ENCODE data around the gene SUN2. TPM values are rescaled to one million over a fixed set of nuclear protein-coding genes. Genes with fewer than 3 reads are reported as not detected.

Gene SUN2
- total and polyA plus RNA-seq, 9 of the 15 experiments (the other 6 are each of a cell fraction or from before 2014, with no cell fraction given): 0.11 to 42.6 (median 16.7) TPM

DNA sequence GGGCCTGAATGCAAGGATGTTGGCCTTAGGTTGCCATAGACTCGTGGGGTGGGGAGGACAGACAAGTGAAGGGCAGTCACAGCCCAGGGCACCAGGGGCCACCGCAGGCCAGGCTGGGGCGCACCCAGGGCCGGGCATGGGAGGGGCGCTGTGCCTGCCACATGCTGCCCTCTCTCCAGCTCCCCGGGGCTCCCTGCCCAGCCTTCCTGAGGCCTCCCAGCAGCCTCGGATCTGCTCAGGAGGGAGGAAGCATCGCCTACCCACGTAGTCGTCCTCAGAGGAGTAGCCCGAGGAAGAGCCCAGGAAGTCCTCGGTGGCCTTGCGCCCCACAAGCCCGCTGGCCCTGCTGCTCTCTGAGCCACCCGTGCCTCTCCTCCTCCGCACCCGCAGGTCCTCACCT lies 5.2 kb downstream of the SUN2 start (continued):
- TF ChIP-seq, protein P1, sequence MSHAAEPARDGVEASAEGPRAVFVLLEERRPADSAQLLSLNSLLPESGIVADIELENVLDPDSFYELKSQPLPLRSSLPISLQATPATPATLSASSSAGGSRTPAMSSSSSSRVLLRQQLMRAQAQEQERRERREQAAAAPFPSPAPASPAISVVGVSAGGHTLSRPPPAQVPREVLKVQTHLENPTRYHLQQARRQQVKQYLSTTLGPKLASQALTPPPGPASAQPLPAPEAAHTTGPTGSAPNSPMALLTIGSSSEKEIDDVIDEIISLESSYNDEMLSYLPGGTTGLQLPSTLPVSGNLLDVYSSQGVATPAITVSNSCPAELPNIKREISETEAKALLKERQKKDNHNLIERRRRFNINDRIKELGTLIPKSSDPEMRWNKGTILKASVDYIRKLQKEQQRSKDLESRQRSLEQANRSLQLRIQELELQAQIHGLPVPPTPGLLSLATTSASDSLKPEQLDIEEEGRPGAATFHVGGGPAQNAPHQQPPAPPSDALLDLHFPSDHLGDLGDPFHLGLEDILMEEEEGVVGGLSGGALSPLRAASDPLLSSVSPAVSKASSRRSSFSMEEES (CRISPR knock-in tag; IDR thresholded peaks at IDR 0.05): no peak
- no peak for TF ChIP-seq SIRT6 (IDR thresholded peaks at IDR 0.05; ENCODE audit: low read depth, low read length)
- TF ChIP-seq ZNF253 (CRISPR knock-in tag; conservative IDR thresholded peaks at IDR 0.05): no peak
- no peak for TF ChIP-seq SP2 (IDR thresholded peaks at IDR 0.05; ENCODE audit: extremely low read depth, low read depth, low read length, poor library complexity, severe bottlenecking)
- TF ChIP-seq ELF2 (CRISPR knock-in tag; IDR thresholded peaks at IDR 0.05): no peak
- no peak for TF ChIP-seq MTA3 (IDR thresholded peaks at IDR 0.05; ENCODE audit: borderline replicate concordance)
- TF ChIP-seq MTF1 (CRISPR knock-in tag; IDR thresholded peaks at IDR 0.05; ENCODE audit: borderline replicate concordance): no peak
- TF ChIP-seq ZNF780A (CRISPR knock-in tag; IDR thresholded peaks at IDR 0.05): no peak

DNA sequence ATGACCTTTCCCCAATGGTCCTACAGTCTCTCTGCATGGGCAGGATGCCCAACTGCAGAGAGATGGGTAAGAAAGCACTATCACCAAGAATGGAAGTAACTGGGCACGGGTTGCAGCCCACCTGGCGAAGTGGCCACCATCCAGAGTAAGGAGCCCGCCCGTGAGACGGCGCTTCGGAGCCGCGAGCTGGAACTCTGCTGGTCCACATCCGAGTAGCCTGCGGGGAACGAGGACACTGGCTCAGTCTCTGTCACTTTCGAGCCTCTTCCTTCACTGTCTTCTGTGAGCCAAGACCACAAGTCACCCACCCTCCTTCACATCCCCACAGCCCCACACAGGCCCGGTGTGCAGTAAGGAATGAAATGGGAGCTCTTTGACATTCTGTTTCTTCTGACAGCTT lies 5.7 kb downstream of the SUN2 start:
- H3K27ac ChIP-seq (ENCODE audit: extremely low read depth, low read depth, low read length): no peak overlapping the region
- H3K4me3 ChIP-seq: no peak overlapping the region
- H3K4me1 ChIP-seq (replicated peaks in 1 of 2; ENCODE audit: control insufficient read depth in 2 of 2, insufficient read depth in 2 of 2, low read length in 2 of 2): peaks cover 4 to 8% of the 10 kb centered on the region in 2 experiments; a peak in 4 of 5 replicates
- no peak for DNase-seq (ENCODE audit: extremely low read depth in 1 of 4, low spot score in 3 of 4)
- no peak overlapping the region for H3K4me2 ChIP-seq (ENCODE audit: insufficient read depth, low read length)
- ChIA-PET CTCF (ENCODE audit: low intra/inter-chr PET ratio) (interaction anchor here (0.6 kb wide), 1 partner anchor 779 kb away, joined by 3 read pairs; no protein-coding TSS in a partner anchor), POLR2A (interaction anchor here (0.6 to 0.7 kb wide), 3 partner anchors 14 to 382 kb away, joined by 3 read pairs; no protein-coding TSS in a partner anchor)
- no TSS peak for BruUV-seq (replicated peaks)
- peaks cover 68% of the 10 kb centered on the region; the same call in 2 of the 3 replicates for H3K36me3 ChIP-seq (ENCODE audit: control insufficient read depth, insufficient read depth, low read length)
- ATAC-seq: no peak
- H3K79me2 ChIP-seq (ENCODE audit: control insufficient read depth, insufficient read depth, low read length): peaks cover 18% of the 10 kb centered on the region
- no peak for FAIRE-seq
- no peaks in the 10 kb centered on the region for H3K27me3 ChIP-seq (ENCODE audit: control insufficient read depth in 2 of 2, insufficient read depth in 2 of 2, low read length in 2 of 2)
- in situ Hi-C loops (cut with MboI) (no loop called here), intact Hi-C loops (cut with micrococcal nuclease) (no loop called here)
- 93% methylated on average over 5 of the region's 14 CpGs for WGBS (ENCODE audit: insufficient coverage, low coverage, missing lambda C conversion rate)
- no peak overlapping the region for H2AFZ ChIP-seq (ENCODE audit: low read depth, low read length)
- H4K20me1 ChIP-seq (replicated peaks; ENCODE audit: control insufficient read depth, insufficient read depth, low read length): no peaks in the 10 kb centered on the region; the same call in 1 of the 2 replicates
- H3K9ac ChIP-seq (ENCODE audit: insufficient read depth in 1 of 2, low read depth in 2 of 2, low read length in 2 of 2): no peak overlapping the region
- TF ChIP-seq YBX1 (IDR thresholded peaks at IDR 0.05) (no peak), ZNF445 (CRISPR knock-in tag; IDR thresholded peaks at IDR 0.05; ENCODE audit: low read depth) (no peak), HSF4 (CRISPR knock-in tag; IDR thresholded peaks at IDR 0.05; ENCODE audit: borderline replicate concordance) (no peak)
- TF ChIP-seq, protein P2, sequence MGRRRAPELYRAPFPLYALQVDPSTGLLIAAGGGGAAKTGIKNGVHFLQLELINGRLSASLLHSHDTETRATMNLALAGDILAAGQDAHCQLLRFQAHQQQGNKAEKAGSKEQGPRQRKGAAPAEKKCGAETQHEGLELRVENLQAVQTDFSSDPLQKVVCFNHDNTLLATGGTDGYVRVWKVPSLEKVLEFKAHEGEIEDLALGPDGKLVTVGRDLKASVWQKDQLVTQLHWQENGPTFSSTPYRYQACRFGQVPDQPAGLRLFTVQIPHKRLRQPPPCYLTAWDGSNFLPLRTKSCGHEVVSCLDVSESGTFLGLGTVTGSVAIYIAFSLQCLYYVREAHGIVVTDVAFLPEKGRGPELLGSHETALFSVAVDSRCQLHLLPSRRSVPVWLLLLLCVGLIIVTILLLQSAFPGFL (CRISPR knock-in tag; IDR thresholded peaks at IDR 0.05): no peak
- H3K9me1 ChIP-seq (ENCODE audit: control insufficient read depth, insufficient read depth, low read length): no peaks in the 10 kb centered on the region
- H3K9me3 ChIP-seq (replicated peaks; ENCODE audit: control insufficient read depth, insufficient read depth, low read depth, low read length): no peaks in the 10 kb centered on the region
